ENCODE measurements around the gene PREX1. TPM values are rescaled to one million over a fixed set of nuclear protein-coding genes. Genes with fewer than 3 reads are reported as not detected.

Gene PREX1
- total RNA-seq, 2 donors from 2014 or later = 11.5 to 21.7 TPM

DNA sequence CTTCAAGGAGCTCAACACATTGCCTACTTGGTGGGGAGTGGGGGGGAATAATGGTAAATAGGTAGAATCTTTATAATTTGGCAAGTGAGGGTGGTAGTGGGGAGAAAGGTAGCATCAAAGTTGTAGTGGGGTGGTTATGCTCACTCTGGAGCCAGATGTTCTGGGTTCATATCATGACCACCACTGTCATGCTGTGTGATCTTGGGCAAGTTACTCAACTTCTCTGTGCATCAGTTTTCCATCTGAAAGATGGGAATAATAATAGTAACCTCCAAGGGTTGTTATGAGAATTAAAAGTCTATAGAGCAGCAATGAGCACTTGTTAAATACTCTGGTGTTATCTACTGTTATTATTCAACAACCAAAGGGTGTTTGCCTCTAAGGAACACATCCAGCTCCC lies 22.0 kb upstream of the PREX1 start:
- Histone ChIP-seq H3K4me3 (no peak overlapping the region), H3K9me3 (no peaks in the 10 kb centered on the region), H3K36me3 (no peaks in the 10 kb centered on the region), H3K4me1 (peaks cover 0 to 7% of the 10 kb centered on the region in 2 donors), H3K27me3 (no peaks in the 10 kb centered on the region), H3K27ac (no peak overlapping the region)
- no peak for DNase-seq (ENCODE audit: low spot score)
- TF ChIP-seq, protein P1, sequence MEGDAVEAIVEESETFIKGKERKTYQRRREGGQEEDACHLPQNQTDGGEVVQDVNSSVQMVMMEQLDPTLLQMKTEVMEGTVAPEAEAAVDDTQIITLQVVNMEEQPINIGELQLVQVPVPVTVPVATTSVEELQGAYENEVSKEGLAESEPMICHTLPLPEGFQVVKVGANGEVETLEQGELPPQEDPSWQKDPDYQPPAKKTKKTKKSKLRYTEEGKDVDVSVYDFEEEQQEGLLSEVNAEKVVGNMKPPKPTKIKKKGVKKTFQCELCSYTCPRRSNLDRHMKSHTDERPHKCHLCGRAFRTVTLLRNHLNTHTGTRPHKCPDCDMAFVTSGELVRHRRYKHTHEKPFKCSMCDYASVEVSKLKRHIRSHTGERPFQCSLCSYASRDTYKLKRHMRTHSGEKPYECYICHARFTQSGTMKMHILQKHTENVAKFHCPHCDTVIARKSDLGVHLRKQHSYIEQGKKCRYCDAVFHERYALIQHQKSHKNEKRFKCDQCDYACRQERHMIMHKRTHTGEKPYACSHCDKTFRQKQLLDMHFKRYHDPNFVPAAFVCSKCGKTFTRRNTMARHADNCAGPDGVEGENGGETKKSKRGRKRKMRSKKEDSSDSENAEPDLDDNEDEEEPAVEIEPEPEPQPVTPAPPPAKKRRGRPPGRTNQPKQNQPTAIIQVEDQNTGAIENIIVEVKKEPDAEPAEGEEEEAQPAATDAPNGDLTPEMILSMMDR (IDR thresholded peaks at IDR 0.05) = no peak

DNA sequence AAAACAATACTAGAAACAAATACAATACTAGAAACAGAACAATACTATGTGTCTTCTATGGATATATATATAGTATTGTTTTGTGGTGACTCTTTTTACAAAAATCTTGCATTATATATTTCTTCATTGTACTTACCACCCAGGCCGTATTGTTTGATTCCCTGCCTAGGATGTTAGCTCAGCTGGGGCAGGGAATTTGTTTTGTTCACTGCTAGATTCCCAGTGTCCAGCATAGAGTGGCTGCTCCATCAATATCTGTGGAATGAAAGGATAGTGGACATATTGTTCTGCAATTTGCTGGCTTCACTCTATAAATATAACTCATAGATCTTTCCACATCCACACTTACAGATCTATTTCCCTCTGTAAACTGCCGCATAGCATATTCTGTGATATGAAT lies 21.5 kb upstream of the PREX1 start:
- H3K9me3 ChIP-seq = no peaks in the 10 kb centered on the region
- no peak for DNase-seq (ENCODE audit: low spot score)
- no peaks in the 10 kb centered on the region for H3K36me3 ChIP-seq
- peaks cover 0 to 7% of the 10 kb centered on the region in 2 donors for H3K4me1 ChIP-seq
- TF ChIP-seq, protein P1 (IDR thresholded peaks at IDR 0.05) = no peak
- H3K27me3 ChIP-seq = no peaks in the 10 kb centered on the region
- no peak overlapping the region for H3K27ac ChIP-seq
- no peak overlapping the region for H3K4me3 ChIP-seq

DNA sequence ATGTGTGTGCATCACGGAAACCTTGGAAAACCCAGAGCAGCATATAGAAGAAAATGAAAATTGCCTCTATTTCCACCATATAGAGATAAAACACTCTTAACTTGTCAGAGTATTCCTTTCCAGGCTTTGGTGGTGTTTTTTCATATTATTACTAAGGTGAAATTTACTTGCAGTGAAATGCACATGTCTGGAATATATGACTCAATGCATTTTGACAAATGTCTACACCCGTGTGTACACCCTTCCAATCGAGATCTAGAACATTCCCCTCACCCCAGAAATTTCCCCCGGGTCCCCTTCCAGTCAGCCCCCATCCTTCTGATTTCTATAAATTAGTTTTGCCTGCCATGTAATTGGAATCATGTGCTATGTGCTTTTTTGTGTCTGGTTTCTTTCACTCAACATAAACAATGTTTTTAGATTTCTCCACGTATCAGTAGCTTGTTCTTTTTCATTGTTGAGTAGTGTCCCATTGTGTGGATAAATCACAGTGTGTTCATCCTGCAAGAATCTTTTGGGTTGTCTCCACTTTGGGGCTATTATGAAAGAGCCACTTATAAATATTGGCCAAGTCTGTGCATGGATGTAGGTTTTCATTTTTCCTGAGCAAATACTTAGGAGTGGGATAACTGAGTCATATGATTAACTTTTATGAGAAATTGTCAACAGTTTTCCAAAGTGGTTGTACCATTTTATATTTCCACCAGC lies 19.9 kb upstream of the PREX1 start:
- H3K36me3 ChIP-seq = no peaks in the 10 kb centered on the region
- peaks cover 0 to 7% of the 10 kb centered on the region in 2 donors for H3K4me1 ChIP-seq
- no peak for DNase-seq (ENCODE audit: low spot score)
- no peak overlapping the region for H3K4me3 ChIP-seq
- H3K9me3 ChIP-seq = no peaks in the 10 kb centered on the region
- H3K27me3 ChIP-seq = no peaks in the 10 kb centered on the region
- no peak overlapping the region for H3K27ac ChIP-seq
- TF ChIP-seq, protein P1 (IDR thresholded peaks at IDR 0.05) = no peak

- Histone ChIP-seq H3K27me3 (no peaks in the 10 kb centered on the region), H3K9me3 (no peaks in the 10 kb centered on the region), H3K4me3 (no peak overlapping the region), H3K36me3 (no peaks in the 10 kb centered on the region), H3K27ac (no peak overlapping the region), H3K4me1 (peaks cover 0 to 7% of the 10 kb centered on the region in 2 donors)
- DNase-seq (ENCODE audit: low spot score) = no peak
- TF ChIP-seq, protein P1 (IDR thresholded peaks at IDR 0.05) = no peak
Observed at GRCh38 chr20:48846516-48847492, 19.0 kb upstream of the PREX1 start.

DNA sequence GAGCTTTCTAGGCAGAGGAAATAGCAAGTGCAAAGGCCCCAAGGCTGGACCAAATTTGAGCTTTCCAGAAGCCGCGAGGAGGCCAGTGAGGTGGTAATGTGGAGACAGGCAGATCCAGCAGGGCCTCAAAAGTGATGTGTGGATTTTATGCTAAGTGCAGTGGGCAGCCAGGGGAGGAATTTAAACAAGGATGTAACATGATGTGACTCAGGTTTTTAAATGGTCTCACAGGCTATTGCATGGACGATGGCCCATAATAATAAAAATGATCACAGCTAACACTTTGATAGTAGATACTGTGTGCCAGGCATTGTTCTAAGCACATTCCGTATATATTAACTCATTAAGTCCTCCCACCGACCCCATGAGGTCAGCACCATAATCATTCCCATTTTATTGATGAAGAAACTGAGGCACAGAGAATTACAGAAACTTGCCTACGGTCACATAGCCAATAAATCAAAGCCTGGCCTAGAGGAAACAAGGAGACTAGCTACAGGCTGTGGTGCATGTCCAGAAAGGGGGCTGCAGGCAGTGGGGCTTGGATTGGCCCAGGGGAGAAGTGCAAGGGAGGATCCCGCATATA lies 18.0 kb upstream of the PREX1 start:
- TF ChIP-seq, protein P1 (IDR thresholded peaks at IDR 0.05) = no peak

More for the DNA sequence above, 18.0 kb upstream of the PREX1 start:
- Histone ChIP-seq H3K4me3 (no peak overlapping the region), H3K9me3 (no peaks in the 10 kb centered on the region), H3K27ac (no peak overlapping the region), H3K4me1 (peaks cover 0 to 7% of the 10 kb centered on the region in 2 donors), H3K36me3 (no peaks in the 10 kb centered on the region), H3K27me3 (no peaks in the 10 kb centered on the region)
- DNase-seq (ENCODE audit: low spot score) = no peak
